Bone marrow (tissue), 2 donors: Measurements from ENCODE around the gene PLEKHG5.
"Not testable (repeated sequence)": the region's sequence is repeated elsewhere in the genome, so short reads cannot be mapped to it uniquely, and the experiment has no call there.

Experiments
- DNase-seq, 2 donors: peaks; one replicate each; lab custom pipeline; 2025; lab: John Stamatoyannopoulos, UW

Gene PLEKHG5

GRCh38 chr1:6463120-6463412, 28.4 kb downstream of the PLEKHG5 start:
- DNase-seq = no peak

GRCh38 chr1:6462412-6463119, 28.9 kb downstream of the PLEKHG5 start:
- no peak for DNase-seq

- DNase-seq = no peak
Observed at GRCh38 chr1:6461538-6462411, 29.7 kb downstream of the PLEKHG5 start.

- DNase-seq = no peak
Observed at GRCh38 chr1:6461051-6461530, 30.4 kb downstream of the PLEKHG5 start.

GRCh38 chr1:6460301-6461050, 31.0 kb downstream of the PLEKHG5 start:
- no peak for DNase-seq

GRCh38 chr1:6459850-6460265, 31.6 kb downstream of the PLEKHG5 start:
- DNase-seq = no peak

GRCh38 chr1:6456800-6457466, 34.5 kb downstream of the PLEKHG5 start:
- DNase-seq = no peak

GRCh38 chr1:6455752-6456520, 35.5 kb downstream of the PLEKHG5 start:
- not testable (repeated sequence) for DNase-seq

- DNase-seq = no peak
Observed at GRCh38 chr1:6454856-6455751, 36.4 kb downstream of the PLEKHG5 start.

GRCh38 chr1:6453895-6454855, 37.3 kb downstream of the PLEKHG5 start:
- not testable (repeated sequence) for DNase-seq

- no peak for DNase-seq
Observed at GRCh38 chr1:6450943-6451373, 40.5 kb downstream of the PLEKHG5 start.

GRCh38 chr1:6450486-6450885, 41.0 kb downstream of the PLEKHG5 start:
- not testable (repeated sequence) for DNase-seq

- DNase-seq = no peak
Observed at GRCh38 chr1:6450005-6450450, 41.4 kb downstream of the PLEKHG5 start.

GRCh38 chr1:6448749-6449631, 42.5 kb downstream of the PLEKHG5 start:
- DNase-seq = no peak

GRCh38 chr1:6447818-6448748, 43.4 kb downstream of the PLEKHG5 start:
- no peak for DNase-seq

GRCh38 chr1:6447016-6447817, 44.2 kb downstream of the PLEKHG5 start:
- no peak for DNase-seq
